HG03175 (cell line): Measurements from ENCODE around the gene ENTPD1.
A peak's percentile ranks its signal among the peaks of the same experiment; 100 is the strongest.
"Not testable (repeated sequence)": the region's sequence is repeated elsewhere in the genome, so short reads cannot be mapped to it uniquely, and the experiment has no call there.

ENCODE experiments used
- ATAC-seq: cut with Tn5 transposase; IDR thresholded peaks from one replicate; pipeline ENCODE4 v1.9.1; 2021; ENCODE audit warnings: mild to moderate bottlenecking, moderate library complexity; ENCODE audit not compliant: unreplicated experiment

ENTPD1 gene

DNA sequence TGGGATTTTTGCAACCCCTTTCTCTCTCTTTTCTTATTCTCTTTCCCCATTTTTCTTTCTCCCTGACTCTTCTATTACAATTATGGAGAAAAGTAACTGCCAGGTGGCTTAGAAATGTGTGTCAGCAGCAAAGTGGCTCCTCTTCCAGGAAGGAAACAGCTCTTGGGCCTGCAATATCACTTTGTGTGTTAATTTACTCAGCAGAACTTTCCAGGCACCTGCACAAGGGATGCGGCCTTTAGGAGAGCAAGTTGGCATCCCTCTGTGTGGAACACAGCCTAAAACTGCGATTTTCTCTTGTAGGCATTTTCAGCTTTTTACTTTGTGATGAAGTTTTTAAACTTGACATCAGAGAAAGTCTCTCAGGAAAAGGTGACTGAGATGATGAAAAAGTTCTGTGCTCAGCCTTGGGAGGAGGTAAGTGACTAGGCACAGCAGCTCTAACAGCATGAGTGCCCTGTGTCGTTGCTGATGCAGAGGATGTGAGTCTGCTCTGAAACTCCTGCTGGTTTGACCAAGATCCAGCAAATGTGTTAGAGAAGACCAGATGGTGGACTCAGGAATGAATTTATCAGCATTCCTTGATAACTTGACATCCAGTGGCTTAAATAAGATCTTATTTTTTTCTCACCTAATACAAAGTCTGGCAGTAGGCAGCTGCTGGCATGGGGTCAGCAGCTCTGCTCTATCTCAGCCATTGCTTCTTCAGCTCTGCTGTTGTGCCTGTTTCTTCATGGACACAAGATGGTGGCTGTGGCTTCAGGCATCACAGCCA lies 104.4 kb downstream of the ENTPD1 start:
- ATAC-seq, result no peak

DNA sequence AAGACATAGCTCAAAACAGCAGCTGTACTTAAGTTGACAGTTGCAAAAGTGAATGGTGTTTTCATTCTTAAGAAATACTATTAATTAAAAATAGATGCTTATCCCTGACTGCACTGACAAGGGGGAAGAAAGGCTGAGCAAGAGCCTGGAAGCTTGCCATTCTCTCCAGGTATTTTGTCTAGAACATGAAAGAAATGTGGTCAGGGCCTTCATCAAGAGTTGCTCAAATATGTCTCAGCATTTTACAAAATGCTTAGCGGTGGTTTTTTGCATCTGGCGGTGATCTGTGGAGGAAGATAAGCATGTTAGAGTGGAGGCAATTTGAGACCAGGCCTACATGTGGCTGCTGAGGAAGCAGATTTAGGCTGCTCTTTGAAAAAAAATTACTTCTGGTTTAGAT lies 105.4 kb downstream of the ENTPD1 start:
- no peak for ATAC-seq

DNA sequence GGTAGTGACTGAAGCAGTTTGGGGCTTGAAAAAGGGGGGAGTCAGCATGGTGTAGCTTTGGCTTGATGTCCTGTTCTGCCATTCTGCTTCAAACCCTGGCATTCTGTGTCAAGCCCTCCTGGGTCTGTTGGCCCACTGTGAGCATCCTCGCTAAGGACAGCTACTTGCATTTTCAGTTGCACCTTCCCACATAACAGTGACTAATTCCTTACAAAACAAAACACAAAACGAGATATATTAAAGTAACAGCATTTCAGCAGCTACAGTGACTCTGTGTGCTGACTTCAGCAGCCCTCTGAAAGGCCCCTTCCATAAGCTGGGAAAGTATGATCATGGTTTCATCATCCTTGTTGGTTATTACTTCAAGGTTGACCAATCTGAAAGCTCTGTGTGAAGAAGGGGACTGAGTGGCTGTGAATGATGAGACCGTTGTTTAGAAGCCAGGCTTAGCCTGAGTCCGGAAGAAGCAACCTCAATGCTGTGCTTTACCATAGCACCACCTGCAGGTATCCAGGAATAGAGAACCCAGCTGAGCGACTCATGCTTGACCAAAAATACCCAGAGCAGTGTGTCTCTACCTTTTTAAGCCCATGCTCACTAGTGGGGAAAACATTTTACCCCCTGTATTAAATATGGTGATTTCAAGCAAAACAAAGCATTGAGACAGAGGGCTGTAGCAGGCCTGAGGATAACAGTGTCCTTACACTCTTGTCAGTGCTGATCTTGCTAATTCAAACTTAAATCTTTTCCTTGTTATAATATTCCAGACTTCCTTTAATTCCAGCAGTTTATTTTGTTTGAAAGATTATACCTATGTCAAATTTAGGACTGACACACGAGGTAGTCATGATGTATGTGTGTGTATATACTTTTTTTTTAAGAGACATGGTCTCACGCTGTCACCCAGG lies 109.2 kb downstream of the ENTPD1 start:
- ATAC-seq, result peak; percentile 93

DNA sequence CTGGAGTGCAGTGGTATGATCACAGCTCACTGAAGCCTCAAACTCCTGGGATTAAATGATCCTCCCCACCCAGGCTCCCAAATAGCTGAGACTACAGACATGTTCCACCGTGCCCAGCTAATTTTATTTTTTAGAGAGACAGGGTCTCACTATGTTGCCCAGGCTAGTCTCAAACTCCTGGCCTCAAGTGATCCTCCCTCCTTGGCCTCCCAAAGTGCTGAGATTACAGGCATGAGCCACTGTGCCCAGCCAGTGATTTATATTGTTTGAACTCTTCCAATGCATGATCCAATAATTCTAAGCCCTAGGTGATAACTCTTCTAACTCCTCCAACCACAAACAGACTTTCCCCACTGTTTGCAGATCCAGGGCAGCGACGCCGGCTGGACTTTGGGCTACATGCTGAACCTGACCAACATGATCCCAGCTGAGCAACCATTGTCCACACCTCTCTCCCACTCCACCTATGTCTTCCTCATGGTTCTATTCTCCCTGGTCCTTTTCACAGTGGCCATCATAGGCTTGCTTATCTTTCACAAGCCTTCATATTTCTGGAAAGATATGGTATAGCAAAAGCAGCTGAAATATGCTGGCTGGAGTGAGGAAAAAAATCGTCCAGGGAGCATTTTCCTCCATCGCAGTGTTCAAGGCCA lies 110.0 kb downstream of the ENTPD1 start:
- no peak for ATAC-seq

DNA sequence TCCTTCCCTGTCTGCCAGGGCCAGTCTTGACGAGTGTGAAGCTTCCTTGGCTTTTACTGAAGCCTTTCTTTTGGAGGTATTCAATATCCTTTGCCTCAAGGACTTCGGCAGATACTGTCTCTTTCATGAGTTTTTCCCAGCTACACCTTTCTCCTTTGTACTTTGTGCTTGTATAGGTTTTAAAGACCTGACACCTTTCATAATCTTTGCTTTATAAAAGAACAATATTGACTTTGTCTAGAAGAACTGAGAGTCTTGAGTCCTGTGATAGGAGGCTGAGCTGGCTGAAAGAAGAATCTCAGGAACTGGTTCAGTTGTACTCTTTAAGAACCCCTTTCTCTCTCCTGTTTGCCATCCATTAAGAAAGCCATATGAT lies 110.5 kb downstream of the ENTPD1 start:
- no peak for ATAC-seq

DNA sequence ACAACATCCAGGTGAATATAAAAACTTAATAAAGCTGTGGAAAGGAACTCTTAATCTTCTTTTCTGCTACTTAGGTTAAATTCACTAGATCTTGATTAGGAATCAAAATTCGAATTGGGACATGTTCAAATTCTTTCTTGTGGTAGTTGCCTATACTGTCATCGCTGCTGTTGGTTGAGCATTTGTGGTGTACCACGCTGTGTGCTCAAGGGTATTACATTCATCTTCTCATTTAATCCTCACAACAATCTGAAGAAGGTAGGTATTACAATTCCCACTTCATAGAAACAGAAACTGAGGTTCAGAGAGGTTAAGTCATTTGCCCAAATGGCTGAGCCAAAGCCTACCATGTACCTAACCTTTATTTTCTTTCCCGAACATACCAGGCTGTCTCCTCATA lies 111.9 kb downstream of the ENTPD1 start:
- ATAC-seq, result no peak

DNA sequence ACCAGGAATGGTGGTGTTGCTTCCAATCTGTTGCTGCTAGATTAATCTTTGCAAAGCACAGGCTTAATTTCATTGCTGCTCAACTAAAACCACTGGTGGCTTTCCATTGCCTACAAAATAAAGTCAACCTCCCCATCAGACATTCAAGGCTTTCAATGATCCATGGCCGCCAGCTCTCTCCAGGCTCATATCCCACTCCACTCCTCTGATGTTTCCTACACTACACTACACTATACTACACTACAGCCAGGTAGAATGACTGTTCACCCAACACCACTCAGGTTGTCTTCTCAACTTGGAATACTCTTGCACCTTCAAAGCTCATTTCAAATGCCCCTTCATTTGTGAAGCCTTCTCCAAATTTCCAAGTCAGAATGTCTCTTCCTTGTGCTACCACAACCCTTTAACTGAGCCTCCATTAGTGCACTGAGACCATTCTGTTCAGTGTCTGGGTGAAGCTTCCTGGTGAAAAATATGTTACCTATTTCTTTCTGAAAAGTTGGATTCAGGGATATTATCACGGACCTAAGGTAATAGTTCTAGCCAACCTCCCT lies 116.3 kb downstream of the ENTPD1 start:
- no peak for ATAC-seq

DNA sequence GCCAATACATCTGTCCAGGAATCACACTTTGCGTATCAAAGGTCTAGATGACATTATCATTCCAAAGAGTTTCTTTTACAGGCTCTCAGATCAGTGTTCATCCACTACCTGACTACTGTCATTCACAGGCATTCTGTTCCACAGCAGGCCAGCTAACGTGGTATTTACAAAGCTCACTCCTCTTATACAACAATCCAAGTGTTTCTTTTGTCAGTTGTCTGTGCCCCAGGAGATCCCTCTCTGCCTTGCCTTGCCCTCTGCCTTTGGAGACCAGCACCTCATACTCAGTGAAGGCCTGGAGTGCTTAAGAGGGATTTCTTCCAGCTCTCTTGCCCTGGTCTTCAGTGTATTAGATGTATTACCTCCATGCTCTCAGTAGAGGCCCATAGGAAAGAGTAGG lies 117.2 kb downstream of the ENTPD1 start:
- ATAC-seq, result no peak

DNA sequence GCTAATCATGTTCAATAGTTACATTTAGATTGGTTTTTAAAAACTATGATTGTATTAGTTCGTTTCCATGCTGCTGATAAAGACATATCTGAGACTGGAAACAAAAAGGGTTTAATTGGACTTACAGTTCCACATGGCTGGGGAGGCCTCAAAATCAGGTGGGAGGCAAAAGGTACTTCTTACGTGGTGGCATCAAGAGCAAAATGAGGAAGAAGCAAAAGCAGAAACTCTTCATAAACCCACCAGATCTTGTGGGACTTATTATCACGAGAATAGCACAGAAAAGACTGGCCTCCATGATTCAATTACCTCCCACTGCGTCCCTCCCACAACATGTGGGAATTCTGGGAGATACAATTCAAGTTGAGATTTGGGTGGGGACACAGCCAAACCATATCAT lies 117.7 kb downstream of the ENTPD1 start:
- ATAC-seq, result no peak

DNA sequence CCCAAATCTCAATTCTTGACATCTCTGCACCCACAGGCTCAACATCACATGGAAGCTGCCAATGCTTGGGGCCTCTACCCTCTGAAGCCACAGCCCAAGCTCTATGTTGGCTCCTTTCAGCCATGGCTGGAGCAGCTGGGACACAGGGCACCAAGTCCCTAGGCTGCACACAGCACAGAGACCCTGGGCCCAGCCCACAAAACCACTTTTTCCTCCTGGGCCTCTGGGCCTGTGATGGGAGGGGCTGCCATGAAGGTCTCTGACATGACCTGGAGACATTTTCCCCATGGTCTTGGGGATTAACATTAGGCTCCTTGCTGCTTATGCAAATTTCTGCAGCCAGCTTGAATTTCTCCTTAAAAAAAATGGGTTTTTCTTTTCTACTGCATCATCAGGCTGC lies 118.8 kb downstream of the ENTPD1 start:
- not testable (repeated sequence) for ATAC-seq

DNA sequence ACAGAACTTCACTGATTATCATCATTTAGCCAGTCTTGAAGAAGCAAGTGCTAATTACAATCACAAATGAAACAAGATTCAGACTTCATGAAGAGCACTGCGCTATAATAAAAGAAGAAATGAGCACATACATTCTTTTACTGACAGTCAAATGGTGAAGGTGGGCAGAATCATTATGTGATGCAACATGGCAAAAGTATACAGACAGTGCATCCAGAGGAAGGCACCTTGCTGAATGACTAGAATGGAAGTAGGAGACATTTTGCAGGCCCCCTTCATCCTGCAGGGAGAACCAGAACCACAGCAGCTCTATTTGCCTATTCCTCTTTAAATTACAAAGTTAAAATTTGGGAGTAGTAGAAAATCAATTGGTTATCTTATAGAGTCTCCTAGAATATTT lies 120.8 kb downstream of the ENTPD1 start:
- ATAC-seq, result no peak

DNA sequence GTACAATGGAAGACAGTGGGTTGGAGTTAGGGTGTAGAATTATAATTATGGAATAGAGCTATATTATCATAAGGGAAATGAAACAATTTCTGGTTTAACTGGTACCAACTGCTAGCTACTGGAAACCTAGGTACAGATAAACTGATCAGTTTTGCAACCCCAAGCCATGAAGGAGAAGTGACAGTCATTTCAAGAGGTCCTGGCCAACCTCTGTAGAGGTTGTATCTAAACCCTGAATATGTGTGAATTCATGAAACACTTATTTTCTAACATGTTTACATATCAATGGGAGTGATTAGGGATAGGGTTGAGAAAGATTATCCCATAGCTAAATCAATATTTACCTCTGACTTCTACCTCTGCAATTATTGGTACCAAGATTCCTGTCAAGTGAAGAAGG lies 121.9 kb downstream of the ENTPD1 start:
- ATAC-seq, result peak; percentile 54

DNA sequence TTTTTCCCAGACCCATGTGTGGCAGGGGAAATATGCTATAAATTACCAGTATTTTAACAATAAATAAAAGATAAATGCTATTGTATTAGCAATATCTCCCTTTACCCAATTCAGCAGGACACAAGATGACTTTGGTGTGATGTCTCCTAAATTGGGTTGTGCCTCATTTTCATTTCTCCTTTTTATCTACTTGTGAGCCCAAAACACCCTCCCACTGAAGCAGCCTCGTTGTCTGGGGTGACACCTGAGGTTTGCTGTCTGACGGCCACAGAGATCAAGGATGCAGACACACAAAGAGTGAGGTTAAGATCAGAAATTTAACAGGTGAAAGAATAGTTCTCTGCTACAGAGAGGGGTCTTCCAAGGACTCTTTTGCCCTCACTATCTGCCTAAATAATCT lies 124.7 kb downstream of the ENTPD1 start:
- peak; percentile 63 for ATAC-seq

DNA sequence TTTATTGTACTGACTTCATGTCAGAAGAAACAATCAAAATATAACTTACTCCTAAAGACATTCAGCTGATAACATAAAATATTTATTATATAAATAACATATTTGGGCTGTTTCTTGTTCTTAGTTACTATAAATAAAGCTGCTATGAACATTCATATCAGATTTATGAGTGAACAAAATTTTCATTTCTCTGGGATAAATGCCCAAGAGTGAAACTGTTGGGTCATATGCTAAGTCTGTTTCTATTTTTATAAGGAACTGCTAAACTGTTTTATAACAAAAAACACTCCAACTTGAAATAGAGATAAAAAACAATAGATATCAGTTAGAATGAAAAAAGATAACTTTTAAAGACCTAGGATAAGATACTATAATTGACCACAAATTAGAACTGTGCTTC lies 125.4 kb downstream of the ENTPD1 start:
- ATAC-seq, result no peak

DNA sequence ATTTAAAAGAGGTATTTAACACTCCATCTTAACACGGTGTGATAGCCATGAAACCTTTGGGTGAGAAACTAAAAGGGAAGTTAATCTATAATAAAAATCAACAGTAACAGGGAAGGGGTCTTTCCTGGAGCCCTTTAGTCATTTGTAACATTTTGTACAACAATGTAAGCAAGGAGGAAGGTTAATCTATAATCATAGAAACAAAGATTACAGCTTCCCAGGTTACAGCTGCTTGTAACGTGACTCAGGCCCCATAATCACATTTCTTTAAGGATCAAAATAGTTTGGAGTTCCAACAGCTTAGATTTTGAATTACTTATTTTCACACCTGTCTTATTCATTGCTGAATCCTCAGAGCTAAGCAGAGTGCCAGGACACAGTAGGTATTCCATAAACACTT lies 133.9 kb downstream of the ENTPD1 start:
- ATAC-seq, result no peak

DNA sequence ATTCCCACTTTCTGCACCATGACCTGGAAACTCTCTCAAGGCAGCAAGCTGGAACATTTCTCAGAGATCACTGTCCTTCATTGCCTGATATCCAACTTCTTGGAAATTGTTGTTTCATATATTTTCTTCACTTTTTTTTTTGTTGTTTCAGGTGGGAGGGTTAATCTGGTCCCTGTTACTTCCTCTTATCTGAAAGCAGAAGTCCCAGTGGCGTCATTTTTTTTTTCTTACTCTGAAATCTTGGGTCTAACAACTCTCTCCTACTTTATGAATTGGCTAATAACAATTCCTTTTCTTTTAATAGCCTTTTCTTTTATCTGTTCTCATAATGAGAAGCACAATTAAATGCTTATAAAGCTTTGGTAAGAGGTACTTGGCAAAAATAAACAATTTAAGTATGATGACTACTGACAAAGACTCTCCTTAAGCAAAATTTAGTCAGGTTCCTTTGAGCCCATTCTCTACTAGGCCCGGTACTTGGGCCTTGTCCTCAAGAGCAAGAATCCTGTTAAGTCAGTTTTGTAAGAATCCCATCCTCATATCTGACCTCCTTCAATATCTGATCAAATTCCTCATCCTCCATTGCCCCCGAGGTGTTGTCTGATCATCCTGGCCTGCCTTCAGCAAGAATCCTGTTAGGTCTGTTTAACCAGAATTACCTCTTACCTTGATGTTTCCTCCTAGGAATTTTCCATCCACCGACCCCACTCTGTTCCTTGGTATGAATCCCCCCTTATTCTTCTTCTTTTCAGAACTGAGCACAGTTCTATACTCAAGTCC lies 140.3 kb downstream of the ENTPD1 start:
- ATAC-seq, result no peak

DNA sequence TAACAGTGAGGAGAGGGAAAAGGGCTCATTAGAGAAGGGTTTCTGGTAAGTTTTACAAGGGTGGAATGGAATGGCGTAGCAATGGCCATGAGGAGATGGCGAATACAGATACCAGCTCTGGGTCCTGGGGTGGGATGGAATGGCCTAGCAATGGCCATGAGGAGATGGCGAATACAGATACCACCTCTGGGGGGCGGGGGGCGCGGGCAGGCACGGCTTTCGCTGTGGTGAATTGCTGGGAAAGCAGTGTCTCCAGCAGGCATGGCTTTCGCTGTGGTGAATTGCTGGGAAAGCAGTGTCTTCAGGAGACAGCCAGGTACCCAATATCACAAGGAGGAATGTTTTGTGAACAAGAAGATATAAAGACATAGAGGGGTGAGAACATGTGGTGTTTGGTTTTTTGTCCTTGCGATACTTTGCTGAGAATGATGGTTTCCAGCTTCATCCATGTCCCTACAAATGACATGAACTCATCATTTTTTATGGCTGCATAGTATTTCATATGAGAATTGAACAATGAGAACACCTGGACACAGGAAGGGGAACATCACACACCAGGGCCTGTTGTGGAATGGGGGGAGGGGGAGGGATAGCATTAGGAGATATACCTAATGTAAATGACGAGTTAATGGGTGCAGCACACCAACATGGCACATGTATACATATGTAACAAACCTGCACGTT lies 150.1 kb downstream of the ENTPD1 start:
- not testable (repeated sequence) for ATAC-seq

DNA sequence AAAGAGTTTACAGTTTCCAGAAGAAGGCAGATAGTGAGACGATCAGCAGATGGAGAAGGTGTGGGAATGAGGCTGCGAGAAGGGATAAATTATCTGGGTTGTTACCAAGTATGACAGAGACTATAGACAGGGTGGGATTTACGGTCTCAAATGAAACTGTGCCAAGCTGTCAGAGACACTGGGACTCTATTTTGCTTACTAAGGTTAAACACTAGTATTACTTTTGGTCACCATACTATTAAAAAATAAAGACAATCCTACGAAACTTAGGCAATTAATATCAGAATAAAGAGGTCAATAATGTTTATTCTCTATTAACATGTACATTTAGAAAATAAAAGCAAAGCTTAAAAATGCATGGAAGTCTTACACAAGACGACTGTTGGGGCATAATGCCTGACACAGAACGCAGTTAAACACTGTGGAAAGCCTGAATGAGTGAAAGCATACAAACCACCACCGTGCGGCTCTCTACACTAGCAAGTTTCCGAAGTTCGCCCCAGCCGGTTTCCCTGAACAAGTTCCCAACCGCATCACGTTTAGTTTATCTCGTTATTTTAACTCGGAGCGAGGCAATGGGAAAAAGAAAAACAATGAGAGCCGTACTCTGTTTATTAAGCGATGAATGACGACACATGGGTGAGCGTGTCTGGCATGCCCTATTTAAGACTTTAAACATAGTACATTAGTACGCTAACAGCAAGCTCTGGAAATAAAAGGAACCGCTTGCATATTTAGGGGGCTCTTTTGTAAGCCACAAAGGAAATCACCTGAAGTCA lies 150.9 kb downstream of the ENTPD1 start:
- peak; percentile 36 for ATAC-seq
